Caco-2 (cell line): Measurements from ENCODE around the gene ARHGEF10L. TPM values are rescaled to one million over a fixed set of nuclear protein-coding genes. Genes with fewer than 3 reads are reported as not detected.
"Not testable (repeated sequence)": the region's sequence is repeated elsewhere in the genome, so short reads cannot be mapped to it uniquely, and the experiment has no call there.

ENCODE experiments used
- BruUV-seq: library from RNA; stranded (reverse); fragments of 400-500 nt; replicated peaks from 2 replicates; lab custom pipeline; 2021; lab: Mats Ljungman, UMichigan
- CTCF ChIA-PET: fragments of 300-600 bp; sonication (Branson Sonifier 250); formaldehyde crosslinking; loops from one replicate; lab custom pipeline; 2022; ENCODE audit warnings: antibody characterized with exemption; lab: Charles Lee
- POLR2A ChIA-PET: fragments of 300-600 bp; sonication (Branson Sonifier 250); formaldehyde crosslinking; loops from one replicate; lab custom pipeline; 2022; ENCODE audit warnings: antibody characterized with exemption; lab: Charles Lee
- DNase-seq, 2 experiments: peaks; one replicate each; pipeline versions ENCODE4 v3.0.0 to v3.0.0-alpha.2; 2020 to 2022
- H3K27me3 ChIP-seq: replicated peaks from 2 replicates; pipeline ENCODE4 v1.6.0; 2011; ENCODE audit warnings: low read length; ENCODE audit not compliant: control insufficient read depth, insufficient read depth
- H3K36me3 ChIP-seq: 2 replicates; pipeline ENCODE4 v1.5.1; 2011; ENCODE audit warnings: low read length; ENCODE audit not compliant: control insufficient read depth, insufficient read depth
- H3K4me1 ChIP-seq: fragments of 250-450 bp; sonication (Bioruptor Pico); 2 replicates; pipeline ENCODE4 v1.5.1; 2020; ENCODE audit warnings: mild to moderate bottlenecking
- H3K4me3 ChIP-seq: 2 replicates; pipeline ENCODE4 v1.5.1; 2011; ENCODE audit warnings: low read depth, mild to moderate bottlenecking, control low read depth, low read length
- H3K9me3 ChIP-seq: fragments of 250-450 bp; sonication (Bioruptor Pico); 2 replicates; pipeline ENCODE4 v1.5.1; 2020; ENCODE audit warnings: mild to moderate bottlenecking, moderate library complexity
- H3K27ac Mint-ChIP-seq: one replicate; pipeline ENCODE4 v1.8.0; 2022; ENCODE audit warnings: mixed read lengths; ENCODE audit not compliant: unreplicated experiment
- H3K27me3 Mint-ChIP-seq: one replicate; pipeline ENCODE4 v1.8.0; 2022; ENCODE audit warnings: mixed read lengths; ENCODE audit not compliant: insufficient read depth, unreplicated experiment
- H3K36me3 Mint-ChIP-seq: one replicate; pipeline ENCODE4 v1.8.0; 2022; ENCODE audit warnings: mild to moderate bottlenecking, mixed read lengths; ENCODE audit not compliant: insufficient read depth, unreplicated experiment
- H3K4me1 Mint-ChIP-seq: one replicate; pipeline ENCODE4 v1.8.0; 2022; ENCODE audit warnings: low read depth, mixed read lengths; ENCODE audit not compliant: unreplicated experiment
- H3K4me3 Mint-ChIP-seq: one replicate; pipeline ENCODE4 v1.8.0; 2022; ENCODE audit warnings: mild to moderate bottlenecking, moderate library complexity, mixed read lengths; ENCODE audit not compliant: unreplicated experiment
- H3K9me3 Mint-ChIP-seq: one replicate; pipeline ENCODE4 v1.8.0; 2022; ENCODE audit warnings: mixed read lengths; ENCODE audit not compliant: unreplicated experiment
- intact Hi-C: fragments of 100-400 bp; cut with micrococcal nuclease; formaldehyde crosslinking; loops from one replicate; pipeline ENCODE4 v1.10.0; 2022; ENCODE audit not compliant: unreplicated experiment
- total RNA-seq: library from RNA; stranded (reverse); gene quantifications from 2 replicates; pipeline ENCODE4 v1.2.3, GENCODE V29; 2022
- TF ChIP-seq, protein P1 (sequence below), 2 experiments: fragments of 200-600 bp in 1 of 2; IDR thresholded peaks; 1 replicate in 1 of 2; 2 replicates in 1 of 2; pipeline versions ENCODE4 v1.5.1 to v1.8.0; 2011 to 2022; ENCODE audit warnings: antibody characterized with exemption in 1 of 2, control low read depth in 1 of 2, inconsistent platforms in 1 of 2, low read depth in 1 of 2, low read length in 1 of 2, mild to moderate bottlenecking in 1 of 2, moderate library complexity in 1 of 2; ENCODE audit not compliant: insufficient read depth in 1 of 2, severe bottlenecking in 1 of 2, unreplicated experiment in 1 of 2

ARHGEF10L gene
- total RNA-seq, 1 experiment from 2014 or later, result 31.3 TPM

- H3K27ac Mint-ChIP-seq, result no peak overlapping the region
- H3K4me1 ChIP-seq, result no peaks in the 10 kb centered on the region
- no peaks in the 10 kb centered on the region for H3K27me3 Mint-ChIP-seq
- H3K36me3 Mint-ChIP-seq, result peaks cover 8% of the 10 kb centered on the region
- BruUV-seq, result no TSS peak
- no peaks in the 10 kb centered on the region for H3K9me3 ChIP-seq
- H3K36me3 ChIP-seq, result peaks cover 1% of the 10 kb centered on the region; the same call in 1 of the 2 replicates
- H3K9me3 Mint-ChIP-seq, result no peaks in the 10 kb centered on the region
- no peak overlapping the region for H3K4me3 ChIP-seq
- CTCF ChIA-PET, result no interaction called here
- H3K4me3 Mint-ChIP-seq, result no peak overlapping the region
- TF ChIP-seq, protein P1, sequence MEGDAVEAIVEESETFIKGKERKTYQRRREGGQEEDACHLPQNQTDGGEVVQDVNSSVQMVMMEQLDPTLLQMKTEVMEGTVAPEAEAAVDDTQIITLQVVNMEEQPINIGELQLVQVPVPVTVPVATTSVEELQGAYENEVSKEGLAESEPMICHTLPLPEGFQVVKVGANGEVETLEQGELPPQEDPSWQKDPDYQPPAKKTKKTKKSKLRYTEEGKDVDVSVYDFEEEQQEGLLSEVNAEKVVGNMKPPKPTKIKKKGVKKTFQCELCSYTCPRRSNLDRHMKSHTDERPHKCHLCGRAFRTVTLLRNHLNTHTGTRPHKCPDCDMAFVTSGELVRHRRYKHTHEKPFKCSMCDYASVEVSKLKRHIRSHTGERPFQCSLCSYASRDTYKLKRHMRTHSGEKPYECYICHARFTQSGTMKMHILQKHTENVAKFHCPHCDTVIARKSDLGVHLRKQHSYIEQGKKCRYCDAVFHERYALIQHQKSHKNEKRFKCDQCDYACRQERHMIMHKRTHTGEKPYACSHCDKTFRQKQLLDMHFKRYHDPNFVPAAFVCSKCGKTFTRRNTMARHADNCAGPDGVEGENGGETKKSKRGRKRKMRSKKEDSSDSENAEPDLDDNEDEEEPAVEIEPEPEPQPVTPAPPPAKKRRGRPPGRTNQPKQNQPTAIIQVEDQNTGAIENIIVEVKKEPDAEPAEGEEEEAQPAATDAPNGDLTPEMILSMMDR (IDR thresholded peaks at IDR 0.05; ENCODE audit: insufficient read depth in 1 of 2, low read depth in 1 of 2, low read length in 1 of 2, severe bottlenecking in 1 of 2, unreplicated experiment in 1 of 2), result no peak
- DNase-seq, result no peak
- no peaks in the 10 kb centered on the region for H3K27me3 ChIP-seq
- no peaks in the 10 kb centered on the region for H3K4me1 Mint-ChIP-seq
- intact Hi-C loops, result no loop called here
- POLR2A ChIA-PET, result no interaction called here
Observed at GRCh38 chr1:17622823-17623222, 83.3 kb downstream of the ARHGEF10L start.

DNA sequence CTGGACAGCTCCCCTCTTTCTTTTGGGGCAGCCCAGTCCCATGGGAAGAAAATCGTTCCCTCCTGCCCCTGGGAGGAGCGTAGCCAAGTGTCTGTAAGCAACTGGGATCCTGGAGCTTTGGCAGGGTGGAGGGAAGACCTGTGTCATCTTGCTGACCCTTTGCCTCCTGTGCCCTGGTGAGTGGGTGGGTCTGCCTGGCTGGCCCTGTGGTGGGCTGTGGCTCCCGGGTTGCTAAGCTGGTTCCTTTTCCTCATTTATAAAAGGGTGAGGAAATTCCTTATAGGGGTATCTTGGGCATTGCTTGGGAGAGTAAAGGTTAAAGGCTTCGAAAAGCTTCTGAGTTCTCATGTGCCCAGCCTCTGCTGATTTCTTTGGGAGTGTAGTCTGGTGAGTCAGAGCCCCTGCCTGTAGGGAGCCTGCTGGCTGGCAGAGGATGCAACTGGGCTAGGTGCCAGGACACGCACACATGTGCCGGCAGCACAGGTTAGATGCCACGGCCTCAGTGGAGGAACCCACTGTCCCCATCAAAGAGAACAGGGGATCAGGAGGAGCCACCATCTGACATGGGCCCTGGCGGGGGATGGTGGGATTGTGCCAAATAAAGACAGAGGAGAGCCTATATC lies 85.2 kb downstream of the ARHGEF10L start:
- peaks cover under 1% of the 10 kb centered on the region for H3K36me3 Mint-ChIP-seq
- CTCF ChIA-PET, result no interaction called here
- Histone ChIP-seq H3K9me3 (no peaks in the 10 kb centered on the region), H3K36me3 (no peaks in the 10 kb centered on the region; the same call in none of the 2 replicates), H3K4me3 (no peak overlapping the region), H3K27me3 (no peaks in the 10 kb centered on the region), H3K4me1 (no peaks in the 10 kb centered on the region)
- intact Hi-C loops, result no loop called here
- H3K9me3 Mint-ChIP-seq, result no peaks in the 10 kb centered on the region
- H3K27ac Mint-ChIP-seq, result no peak overlapping the region
- DNase-seq, result no peak
- H3K4me3 Mint-ChIP-seq, result no peak overlapping the region
- H3K27me3 Mint-ChIP-seq, result no peaks in the 10 kb centered on the region
- POLR2A ChIA-PET, result no interaction called here
- TF ChIP-seq, protein P1 (IDR thresholded peaks at IDR 0.05; ENCODE audit: insufficient read depth in 1 of 2, low read depth in 1 of 2, low read length in 1 of 2, severe bottlenecking in 1 of 2, unreplicated experiment in 1 of 2), result no peak
- H3K4me1 Mint-ChIP-seq, result no peaks in the 10 kb centered on the region
- no TSS peak for BruUV-seq

DNA sequence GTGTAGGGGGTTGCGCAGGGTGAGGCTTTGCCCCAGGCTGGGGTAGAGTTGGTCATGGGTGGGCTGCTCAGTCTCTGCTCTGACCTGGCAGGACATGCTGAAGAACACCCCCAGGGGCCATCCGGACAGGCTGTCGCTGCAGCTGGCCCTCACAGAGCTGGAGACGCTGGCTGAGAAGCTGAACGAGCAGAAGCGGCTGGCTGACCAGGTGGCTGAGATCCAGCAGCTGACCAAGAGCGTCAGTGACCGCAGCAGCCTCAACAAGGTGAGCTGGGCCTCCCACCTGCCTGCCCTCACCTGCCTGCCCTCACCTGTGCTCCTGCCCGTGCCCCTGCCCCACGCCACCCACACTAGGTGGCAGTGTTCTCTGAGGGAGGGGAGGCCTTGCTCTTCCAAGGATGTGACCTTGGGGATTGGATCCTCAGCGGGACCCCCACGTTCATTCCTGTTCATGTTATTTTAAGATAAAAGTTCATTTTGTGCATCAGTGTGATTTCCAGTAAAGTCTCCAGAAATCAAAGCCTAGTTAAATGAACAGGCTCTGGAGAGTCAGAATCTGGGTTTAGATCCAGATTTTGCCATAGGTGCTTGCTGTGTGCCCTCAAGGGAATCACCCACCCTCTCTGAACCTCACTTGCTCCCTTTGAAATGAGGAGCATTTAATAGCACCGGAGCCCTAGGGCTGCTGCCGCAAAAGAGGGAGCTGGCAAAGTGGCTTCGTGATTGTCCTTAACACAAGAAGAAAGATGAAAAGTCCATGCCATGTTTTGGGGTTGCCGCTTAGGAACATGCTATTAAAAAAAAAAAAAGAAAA lies 87.9 kb downstream of the ARHGEF10L start:
- no peak overlapping the region for H3K4me3 ChIP-seq
- TF ChIP-seq, protein P1 (IDR thresholded peaks at IDR 0.05; ENCODE audit: insufficient read depth in 1 of 2, low read depth in 1 of 2, low read length in 1 of 2, severe bottlenecking in 1 of 2, unreplicated experiment in 1 of 2), result peak in 1 of 2 experiments; percentile 12
- CTCF ChIA-PET, result no interaction called here
- H3K27ac Mint-ChIP-seq, result no peak overlapping the region
- no peaks in the 10 kb centered on the region for H3K27me3 Mint-ChIP-seq
- H3K4me1 Mint-ChIP-seq, result no peaks in the 10 kb centered on the region
- peaks cover 4% of the 10 kb centered on the region for H3K36me3 Mint-ChIP-seq
- POLR2A ChIA-PET, result no interaction called here
- H3K4me3 Mint-ChIP-seq, result no peak overlapping the region
- BruUV-seq, result no TSS peak
- no peaks in the 10 kb centered on the region for H3K27me3 ChIP-seq
- no peak for DNase-seq
- H3K4me1 ChIP-seq, result no peaks in the 10 kb centered on the region
- no peaks in the 10 kb centered on the region for H3K9me3 Mint-ChIP-seq
- no peaks in the 10 kb centered on the region for H3K9me3 ChIP-seq
- intact Hi-C loops, result no loop called here
- no peaks in the 10 kb centered on the region; the same call in 1 of the 2 replicates for H3K36me3 ChIP-seq

DNA sequence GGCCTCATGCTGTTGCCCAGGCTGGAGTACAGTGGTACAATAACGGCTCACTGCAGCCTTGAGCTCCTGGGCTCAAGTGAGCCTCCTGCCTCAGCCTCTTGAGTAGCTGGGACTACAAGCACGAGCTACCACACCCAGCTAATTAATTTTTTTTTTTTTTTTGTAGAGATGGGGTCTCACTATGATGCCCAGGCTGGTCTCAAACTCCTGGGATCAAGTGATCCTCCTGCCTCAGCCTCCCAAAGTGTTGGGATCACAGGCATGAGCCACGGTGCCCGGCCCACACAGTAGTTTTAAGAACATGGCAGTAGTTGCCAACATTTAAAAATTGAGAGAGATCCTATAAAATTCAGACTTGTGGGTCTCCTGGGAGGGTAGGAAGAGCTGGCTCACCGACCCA lies 89.5 kb downstream of the ARHGEF10L start:
- intact Hi-C loops, H3K4me3 ChIP-seq, BruUV-seq, CTCF ChIA-PET, H3K27ac Mint-ChIP-seq, H3K9me3 Mint-ChIP-seq, H3K4me3 Mint-ChIP-seq, DNase-seq, H3K9me3 ChIP-seq, POLR2A ChIA-PET, H3K4me1 Mint-ChIP-seq, H3K36me3 ChIP-seq, H3K4me1 ChIP-seq, H3K27me3 Mint-ChIP-seq, H3K36me3 Mint-ChIP-seq, H3K27me3 ChIP-seq: not testable (repeated sequence)
